Peyer's patch (tissue), 4 donors: ENCODE data around the gene PER1. TPM values are rescaled to one million over a fixed set of nuclear protein-coding genes. Genes with fewer than 3 reads are reported as not detected.
A peak's percentile ranks its signal among the peaks of the same experiment; 100 is the strongest.

ENCODE experiments used
- DNase-seq, 3 donors: peaks; one replicate each; pipeline ENCODE4 v3.0.0-alpha.2; 2017 to 2019
- H3K27ac ChIP-seq, 4 donors: fragments of 200-600 bp; sonication (generic); one replicate each; pipeline ENCODE4 v1.5.1; 2016 to 2019
- H3K27me3 ChIP-seq, 2 donors: fragments of 200-600 bp; sonication (generic); one replicate each; pipeline ENCODE4 v1.5.1; 2019
- H3K36me3 ChIP-seq, 3 donors: fragments of 200-600 bp; sonication (generic); one replicate each; pipeline ENCODE4 v1.5.1; 2016 to 2019
- H3K4me1 ChIP-seq, 4 donors: fragments of 200-600 bp; sonication (generic); one replicate each; pipeline ENCODE4 v1.5.1; 2016 to 2019
- H3K4me3 ChIP-seq, 4 donors: fragments of 200-600 bp; sonication (generic); 1 replicate in 3 of 4; 2 replicates in 1 of 4; pipeline ENCODE4 v1.5.1; 2016 to 2019; ENCODE audit warnings: mild to moderate bottlenecking in 1 of 4
- H3K9me3 ChIP-seq, 4 donors: fragments of 200-600 bp; sonication (generic); one replicate each; pipeline ENCODE4 v1.5.1; 2016 to 2019; ENCODE audit warnings: mild to moderate bottlenecking in 1 of 4
- POLR2A ChIP-seq, 2 donors: fragments of 450-650 bp; IDR thresholded peaks; one replicate each; pipeline ENCODE4 v1.5.1; 2017; ENCODE audit warnings: antibody characterized with exemption in 2 of 2, mild to moderate bottlenecking in 2 of 2, moderate library complexity in 2 of 2
- total RNA-seq, 4 donors: library from RNA; depleted of rRNA; stranded (reverse); fragments of >200 nt; gene quantifications; one replicate each; pipeline ENCODE4 v1.1.0, GENCODE V29; 2016
- TF ChIP-seq, protein P1 (sequence below), 6 experiments: fragments of 450-650 bp in 4 of 6; fragments of 200-600 bp in 2 of 6; sonication (generic) in 1 of 6; IDR thresholded peaks; one replicate each; pipeline ENCODE4 v1.5.1; 2017 to 2019; ENCODE audit warnings: antibody characterized with exemption in 6 of 6, mild to moderate bottlenecking in 3 of 6, moderate library complexity in 1 of 6

The PER1 gene
- total RNA-seq, 4 donors from 2014 or later = 67.6 to 143 (median 119) TPM

DNA sequence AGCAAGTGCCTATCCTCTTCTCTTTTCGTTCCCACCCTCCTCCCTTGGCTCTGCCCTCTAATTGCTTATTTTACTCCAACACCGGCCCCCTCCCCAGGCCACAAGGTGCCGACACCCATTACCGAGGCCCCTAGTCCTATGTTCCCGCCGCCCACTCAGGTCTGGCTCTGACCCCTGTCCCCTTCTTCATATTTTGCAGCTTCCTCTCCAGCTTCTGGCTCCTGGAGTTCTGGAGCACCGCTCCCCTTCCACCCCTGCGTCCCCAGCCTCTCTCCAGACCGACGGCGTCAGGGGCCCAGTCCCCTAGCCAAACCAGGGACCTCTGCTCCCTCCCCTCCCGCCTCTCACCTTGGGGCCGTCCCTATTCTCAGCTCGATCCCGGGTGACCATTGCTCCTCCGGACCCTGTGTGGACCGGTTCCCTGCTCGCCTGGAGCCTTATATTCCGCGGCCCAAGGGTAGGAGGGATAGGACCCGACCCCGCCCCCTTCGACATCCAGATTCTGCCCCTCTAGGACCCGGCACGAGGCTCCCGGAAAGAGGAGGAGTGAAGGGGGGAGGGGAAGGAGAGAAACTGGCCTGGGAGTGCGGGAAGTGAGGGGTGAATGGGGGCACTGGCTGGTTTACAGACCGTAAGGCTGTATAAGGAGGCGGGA, 28.4 kb downstream of the PER1 start, which contains the start of gene HES7:
HES7 (minus strand) TSS at position 412 of the 655 bp plus-strand sequence; CDS start at position 390, 22 bp downstream.
- H3K27me3 ChIP-seq = peaks cover 0 to 35% of the 10 kb centered on the region in 2 donors

DNA sequence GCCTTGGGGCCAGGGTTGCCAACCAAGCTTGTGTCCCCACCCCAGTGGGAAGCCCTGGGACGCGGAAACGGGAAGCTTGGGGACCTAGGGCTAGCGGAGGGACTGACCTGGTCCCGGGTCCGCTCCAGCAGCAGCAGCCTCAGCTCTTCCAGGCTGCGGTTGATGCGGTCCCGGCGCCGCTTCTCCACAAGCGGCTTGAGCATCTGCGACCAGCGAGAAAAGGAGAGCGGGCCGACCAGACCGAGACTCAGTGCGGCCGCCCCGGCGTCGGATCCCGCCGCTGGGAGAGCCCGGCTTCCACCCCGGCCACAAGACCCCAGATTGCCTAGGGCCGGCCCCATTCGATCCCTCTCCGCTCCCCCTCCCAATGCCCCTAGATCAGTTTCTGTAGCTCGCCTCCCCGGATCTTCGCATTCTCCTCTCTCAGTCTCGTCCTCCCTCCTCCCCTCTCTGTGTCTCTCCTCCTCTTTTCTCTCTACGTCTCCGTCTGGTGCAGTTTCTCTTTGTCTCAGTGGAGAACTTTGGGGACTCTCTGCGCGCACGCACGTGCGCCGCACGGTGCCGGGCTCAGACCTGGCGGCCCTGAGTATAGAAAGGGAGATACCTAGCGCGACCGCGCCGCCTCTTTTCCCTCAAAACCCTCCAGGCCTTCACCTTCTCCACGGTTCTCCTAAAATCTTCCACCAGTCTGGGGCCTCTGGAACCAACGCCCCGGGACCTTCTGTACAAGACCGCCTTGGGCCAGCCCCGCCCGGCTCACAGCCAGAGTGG, 29.1 kb downstream of the PER1 start:
- H3K9me3 ChIP-seq = no peaks in the 10 kb centered on the region
- H3K27me3 ChIP-seq = peaks cover 0 to 35% of the 10 kb centered on the region in 2 donors
- TF ChIP-seq, protein P1, sequence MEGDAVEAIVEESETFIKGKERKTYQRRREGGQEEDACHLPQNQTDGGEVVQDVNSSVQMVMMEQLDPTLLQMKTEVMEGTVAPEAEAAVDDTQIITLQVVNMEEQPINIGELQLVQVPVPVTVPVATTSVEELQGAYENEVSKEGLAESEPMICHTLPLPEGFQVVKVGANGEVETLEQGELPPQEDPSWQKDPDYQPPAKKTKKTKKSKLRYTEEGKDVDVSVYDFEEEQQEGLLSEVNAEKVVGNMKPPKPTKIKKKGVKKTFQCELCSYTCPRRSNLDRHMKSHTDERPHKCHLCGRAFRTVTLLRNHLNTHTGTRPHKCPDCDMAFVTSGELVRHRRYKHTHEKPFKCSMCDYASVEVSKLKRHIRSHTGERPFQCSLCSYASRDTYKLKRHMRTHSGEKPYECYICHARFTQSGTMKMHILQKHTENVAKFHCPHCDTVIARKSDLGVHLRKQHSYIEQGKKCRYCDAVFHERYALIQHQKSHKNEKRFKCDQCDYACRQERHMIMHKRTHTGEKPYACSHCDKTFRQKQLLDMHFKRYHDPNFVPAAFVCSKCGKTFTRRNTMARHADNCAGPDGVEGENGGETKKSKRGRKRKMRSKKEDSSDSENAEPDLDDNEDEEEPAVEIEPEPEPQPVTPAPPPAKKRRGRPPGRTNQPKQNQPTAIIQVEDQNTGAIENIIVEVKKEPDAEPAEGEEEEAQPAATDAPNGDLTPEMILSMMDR (IDR thresholded peaks at IDR 0.05) = no peak
- no peak for TF ChIP-seq POLR2A (IDR thresholded peaks at IDR 0.05)
- peak overlapping the region in 1 of 4 donors; percentile 57 for H3K27ac ChIP-seq
- no peaks in the 10 kb centered on the region for H3K36me3 ChIP-seq
- H3K4me3 ChIP-seq = peak overlapping the region; percentile 33 to 52 (median 43)
- no peak for DNase-seq
- peaks cover 3 to 72% (median 56%) of the 10 kb centered on the region in 4 donors for H3K4me1 ChIP-seq

More for the DNA sequence above, 28.4 kb downstream of the PER1 start, which contains the start of gene HES7:
- no peaks in the 10 kb centered on the region for H3K9me3 ChIP-seq
- H3K4me3 ChIP-seq = peak within 1 kb of the TSS; percentile 33 to 75 (median 62)
- peaks cover 3 to 66% (median 52%) of the 10 kb centered on the region in 4 donors for H3K4me1 ChIP-seq
- DNase-seq = no peak
- peak within 1 kb of the TSS in 1 of 4 donors; percentile 57 for H3K27ac ChIP-seq
- TF ChIP-seq POLR2A (IDR thresholded peaks at IDR 0.05) = no peak
- TF ChIP-seq, protein P1 (IDR thresholded peaks at IDR 0.05) = no peak
- no peaks in the 10 kb centered on the region for H3K36me3 ChIP-seq

DNA sequence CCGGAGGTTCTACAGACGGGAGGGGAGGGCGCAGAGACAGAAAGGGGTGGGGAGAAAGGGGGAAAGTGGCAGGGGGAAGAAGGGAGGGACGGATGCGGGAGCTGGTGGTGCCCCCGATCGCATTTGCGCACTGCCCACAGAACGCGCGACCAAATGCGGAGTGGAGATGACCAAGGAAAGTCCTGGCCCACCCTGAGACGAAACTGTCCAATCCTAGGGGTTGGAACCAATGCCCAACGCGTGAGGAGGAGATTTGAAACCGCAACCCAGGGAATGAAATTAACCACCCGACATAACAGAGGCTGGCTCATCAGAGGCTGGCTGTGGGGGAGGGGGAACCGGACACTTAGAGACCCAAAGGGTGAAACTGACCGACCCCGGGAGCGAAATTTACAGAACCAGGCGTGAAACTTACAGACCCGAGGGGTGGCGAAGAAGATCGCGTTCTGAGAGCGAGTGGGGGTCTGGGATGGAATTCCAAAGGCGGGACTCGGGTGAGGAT, 29.7 kb downstream of the PER1 start:
- H3K4me1 ChIP-seq = peaks cover 3 to 78% (median 63%) of the 10 kb centered on the region in 4 donors
- peak overlapping the region; percentile 33 to 52 (median 43) for H3K4me3 ChIP-seq
- no peaks in the 10 kb centered on the region for H3K36me3 ChIP-seq
- no peaks in the 10 kb centered on the region for H3K9me3 ChIP-seq
- no peak for DNase-seq
- TF ChIP-seq, protein P1 (IDR thresholded peaks at IDR 0.05) = no peak
- no peak for TF ChIP-seq POLR2A (IDR thresholded peaks at IDR 0.05)
- peak overlapping the region in 1 of 4 donors; percentile 57 for H3K27ac ChIP-seq
- H3K27me3 ChIP-seq = peaks cover 0 to 36% of the 10 kb centered on the region in 2 donors

DNA sequence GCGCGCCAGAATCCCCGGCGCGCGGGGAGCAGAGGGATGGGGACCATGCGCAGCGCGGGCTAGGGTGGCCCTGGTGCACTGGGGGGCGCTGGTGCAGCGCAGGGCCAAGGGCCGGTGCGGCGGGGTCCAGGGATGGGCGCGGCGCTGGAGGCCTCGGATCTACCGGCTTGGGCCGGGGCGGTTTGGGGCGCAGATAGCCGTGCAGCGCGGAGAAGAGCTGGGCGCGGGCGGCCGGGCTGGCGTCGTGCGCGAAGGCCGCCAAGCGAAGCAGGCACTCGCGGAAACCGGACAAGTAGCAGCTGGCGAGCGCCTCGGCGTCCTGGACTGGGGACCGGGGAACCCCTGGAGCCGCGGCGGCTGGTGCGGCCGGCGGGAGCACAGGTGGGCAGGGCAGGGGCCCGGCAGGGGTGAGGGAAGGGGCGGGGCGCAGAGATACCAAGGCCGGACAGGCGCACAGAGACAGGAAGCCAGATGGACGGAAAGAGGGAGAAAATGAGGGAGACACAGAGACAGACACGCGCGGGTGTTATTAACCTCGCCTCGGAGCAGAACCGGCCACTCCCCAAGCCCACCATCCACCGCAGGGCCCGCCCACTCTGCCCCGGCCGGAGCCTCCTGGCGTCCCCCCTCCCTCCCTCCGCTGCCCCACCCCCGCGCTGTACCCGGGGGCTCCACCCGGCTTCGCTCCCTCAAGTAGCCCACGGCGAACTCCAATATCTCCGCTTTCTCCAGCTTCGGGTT, 30.4 kb downstream of the PER1 start:
- Histone ChIP-seq H3K36me3 (no peaks in the 10 kb centered on the region), H3K27me3 (peaks cover 0 to 42% of the 10 kb centered on the region in 2 donors), H3K4me3 (peak overlapping the region; percentile 33 to 52 (median 43)), H3K4me1 (peaks cover 3 to 84% (median 64%) of the 10 kb centered on the region in 4 donors), H3K9me3 (no peaks in the 10 kb centered on the region), H3K27ac (peak overlapping the region in 1 of 4 donors; percentile 35)
- DNase-seq = peak in 2 of 3 donors; percentile 65 to 70
- TF ChIP-seq POLR2A (IDR thresholded peaks at IDR 0.05) = no peak
- TF ChIP-seq, protein P1 (IDR thresholded peaks at IDR 0.05) = peak in 4 of 6 experiments; percentile 19 to 42 (median 24)

DNA sequence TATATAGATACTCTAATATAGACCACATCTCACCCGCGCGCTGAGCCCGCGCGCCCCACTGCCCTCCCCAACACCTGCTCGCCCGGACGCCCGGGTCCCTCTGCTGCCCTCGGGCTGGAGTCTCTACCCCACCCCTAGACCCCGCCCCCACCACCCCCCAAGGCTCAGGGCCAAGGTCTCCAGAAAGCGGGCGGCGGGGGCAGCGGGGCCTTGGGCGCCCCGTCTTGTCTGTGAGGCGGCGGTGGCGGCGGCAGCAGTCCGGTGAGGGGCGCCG, 30.9 kb downstream of the PER1 start:
- no peaks in the 10 kb centered on the region for H3K36me3 ChIP-seq
- no peaks in the 10 kb centered on the region for H3K9me3 ChIP-seq
- no peak for DNase-seq
- H3K4me3 ChIP-seq = peak overlapping the region; percentile 33 to 52 (median 43)
- H3K27ac ChIP-seq = peak overlapping the region in 1 of 4 donors; percentile 35
- H3K27me3 ChIP-seq = peaks cover 0 to 47% of the 10 kb centered on the region in 2 donors
- TF ChIP-seq POLR2A (IDR thresholded peaks at IDR 0.05) = no peak
- TF ChIP-seq, protein P1 (IDR thresholded peaks at IDR 0.05) = no peak
- H3K4me1 ChIP-seq = peaks cover 3 to 82% (median 62%) of the 10 kb centered on the region in 4 donors
